Vagina (tissue), 2 donors: ENCODE data around the gene KCTD16. TPM values are rescaled to one million over a fixed set of nuclear protein-coding genes. Genes with fewer than 3 reads are reported as not detected.

Source experiments
- DNase-seq, 2 donors: peaks; one replicate each; pipeline ENCODE4 v3.0.0-alpha.2; 2017; ENCODE audit errors: extremely low spot score in 2 of 2
- H3K27ac ChIP-seq: fragments of 200-600 bp; sonication (generic); one replicate; pipeline ENCODE4 v1.5.1; 2019
- H3K27me3 ChIP-seq: fragments of 200-600 bp; sonication (generic); one replicate; pipeline ENCODE4 v1.5.1; 2019
- H3K36me3 ChIP-seq, 2 donors: fragments of 200-600 bp; sonication (generic); one replicate each; pipeline ENCODE4 v1.5.1; 2017 to 2019
- H3K4me1 ChIP-seq: fragments of 200-600 bp; sonication (generic); one replicate; pipeline ENCODE4 v1.5.1; 2019
- H3K4me3 ChIP-seq, 2 donors: fragments of 200-600 bp; sonication (generic); 1 replicate in 1 of 2; 2 replicates in 1 of 2; pipeline ENCODE4 v1.5.1; 2016 to 2019
- H3K9me3 ChIP-seq: fragments of 200-600 bp; sonication (generic); one replicate; pipeline ENCODE4 v1.5.1; 2019
- POLR2A ChIP-seq, 2 donors: fragments of 450-650 bp; IDR thresholded peaks; one replicate each; pipeline ENCODE4 v1.6.1; 2017; ENCODE audit warnings: antibody characterized with exemption in 2 of 2, mild to moderate bottlenecking in 2 of 2, moderate library complexity in 2 of 2
- POLR2AphosphoS5 ChIP-seq, 2 donors: sonication (generic); formaldehyde crosslinking; IDR thresholded peaks; one replicate each; pipeline ENCODE4 v1.9.0; 2017; ENCODE audit warnings: antibody characterized with exemption in 2 of 2, mild to moderate bottlenecking in 2 of 2, low read depth in 1 of 2; ENCODE audit not compliant: insufficient read depth in 1 of 2
- intact Hi-C: fragments of 100-400 bp; cut with DNase I; formaldehyde crosslinking; loops from one replicate; pipeline ENCODE4 v1.15.1; 2023
- total RNA-seq: library from RNA; depleted of rRNA; stranded (reverse); fragments of >200 nt; gene quantifications from one replicate; pipeline ENCODE4 v1.2.3, GENCODE V29; 2016
- TF ChIP-seq, protein P1 (sequence below), 3 experiments: fragments of 450-650 bp in 2 of 3; fragments of 200-600 bp in 1 of 3; sonication (generic) in 1 of 3; IDR thresholded peaks; one replicate each; pipeline ENCODE4 v1.5.1; 2017 to 2019; ENCODE audit warnings: antibody characterized with exemption in 3 of 3, mild to moderate bottlenecking in 2 of 3, moderate library complexity in 2 of 3

The KCTD16 gene
- total RNA-seq, 1 donor from 2014 or later: 0.25 TPM

- intact Hi-C loops: no loop called here
Observed at GRCh38 chr5:144156767-144157171, 13.9 kb upstream of the KCTD16 start.

DNA sequence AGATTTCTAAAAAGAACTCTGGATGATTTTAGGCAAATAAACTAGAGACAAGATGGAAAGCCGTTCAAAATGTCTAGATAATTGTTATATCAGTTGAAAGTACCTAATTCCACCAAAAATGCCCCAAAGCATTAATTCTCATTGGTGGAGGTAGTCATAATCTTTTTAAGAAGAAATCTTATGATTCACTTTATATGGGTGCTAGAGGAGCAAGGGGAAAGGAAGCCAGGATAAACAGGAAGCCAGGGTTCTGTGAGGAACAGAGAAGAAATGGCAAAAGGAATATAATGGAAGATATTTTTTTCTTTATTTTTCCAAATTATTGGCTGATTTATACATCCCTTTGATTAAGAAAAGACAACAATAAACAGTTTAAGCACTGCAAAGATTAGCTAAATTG lies 8.0 kb upstream of the KCTD16 start:
- no peak for DNase-seq
- peaks cover under 1 to 59% of the 10 kb centered on the region in 2 donors for H3K36me3 ChIP-seq
- no peaks in the 10 kb centered on the region for H3K27me3 ChIP-seq
- TF ChIP-seq, protein P1, sequence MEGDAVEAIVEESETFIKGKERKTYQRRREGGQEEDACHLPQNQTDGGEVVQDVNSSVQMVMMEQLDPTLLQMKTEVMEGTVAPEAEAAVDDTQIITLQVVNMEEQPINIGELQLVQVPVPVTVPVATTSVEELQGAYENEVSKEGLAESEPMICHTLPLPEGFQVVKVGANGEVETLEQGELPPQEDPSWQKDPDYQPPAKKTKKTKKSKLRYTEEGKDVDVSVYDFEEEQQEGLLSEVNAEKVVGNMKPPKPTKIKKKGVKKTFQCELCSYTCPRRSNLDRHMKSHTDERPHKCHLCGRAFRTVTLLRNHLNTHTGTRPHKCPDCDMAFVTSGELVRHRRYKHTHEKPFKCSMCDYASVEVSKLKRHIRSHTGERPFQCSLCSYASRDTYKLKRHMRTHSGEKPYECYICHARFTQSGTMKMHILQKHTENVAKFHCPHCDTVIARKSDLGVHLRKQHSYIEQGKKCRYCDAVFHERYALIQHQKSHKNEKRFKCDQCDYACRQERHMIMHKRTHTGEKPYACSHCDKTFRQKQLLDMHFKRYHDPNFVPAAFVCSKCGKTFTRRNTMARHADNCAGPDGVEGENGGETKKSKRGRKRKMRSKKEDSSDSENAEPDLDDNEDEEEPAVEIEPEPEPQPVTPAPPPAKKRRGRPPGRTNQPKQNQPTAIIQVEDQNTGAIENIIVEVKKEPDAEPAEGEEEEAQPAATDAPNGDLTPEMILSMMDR (IDR thresholded peaks at IDR 0.05): no peak
- no peaks in the 10 kb centered on the region for H3K9me3 ChIP-seq
- no peak overlapping the region for H3K27ac ChIP-seq
- no peak overlapping the region for H3K4me3 ChIP-seq
- H3K4me1 ChIP-seq: peaks cover 3% of the 10 kb centered on the region
- intact Hi-C loops: no loop called here

More at GRCh38 chr5:144156767-144157171, 13.9 kb upstream of the KCTD16 start:
- Histone ChIP-seq H3K9me3 (no peaks in the 10 kb centered on the region), H3K4me3 (no peak overlapping the region), H3K27me3 (no peaks in the 10 kb centered on the region), H3K4me1 (no peaks in the 10 kb centered on the region), H3K27ac (no peak overlapping the region), H3K36me3 (peaks cover 0 to 22% of the 10 kb centered on the region in 2 donors)
- no peak for DNase-seq
- TF ChIP-seq, protein P1 (IDR thresholded peaks at IDR 0.05): no peak
- TF ChIP-seq POLR2A (IDR thresholded peaks at IDR 0.05): no peak
- TF ChIP-seq POLR2AphosphoS5 (IDR thresholded peaks at IDR 0.05; ENCODE audit: insufficient read depth in 1 of 2, low read depth in 1 of 2): no peak

GRCh38 chr5:144166696-144167095 lies 4.0 kb upstream of the KCTD16 start:
- H3K27me3 ChIP-seq: no peaks in the 10 kb centered on the region
- DNase-seq: no peak
- H3K4me1 ChIP-seq: peaks cover 25% of the 10 kb centered on the region
- no peak for TF ChIP-seq POLR2AphosphoS5 (IDR thresholded peaks at IDR 0.05; ENCODE audit: insufficient read depth in 1 of 2, low read depth in 1 of 2)
- no peak for TF ChIP-seq POLR2A (IDR thresholded peaks at IDR 0.05)
- TF ChIP-seq, protein P1 (IDR thresholded peaks at IDR 0.05): no peak
- peaks cover 5 to 49% of the 10 kb centered on the region in 2 donors for H3K36me3 ChIP-seq
- intact Hi-C loops: no loop called here
- H3K9me3 ChIP-seq: no peaks in the 10 kb centered on the region
- no peak overlapping the region for H3K4me3 ChIP-seq
- no peak overlapping the region for H3K27ac ChIP-seq

- peaks cover 25% of the 10 kb centered on the region for H3K4me1 ChIP-seq
- no peak overlapping the region for H3K27ac ChIP-seq
- TF ChIP-seq POLR2A (IDR thresholded peaks at IDR 0.05) (no peak), POLR2AphosphoS5 (IDR thresholded peaks at IDR 0.05; ENCODE audit: insufficient read depth in 1 of 2, low read depth in 1 of 2) (no peak)
- TF ChIP-seq, protein P1 (IDR thresholded peaks at IDR 0.05): no peak
- H3K36me3 ChIP-seq: peaks cover 5 to 36% of the 10 kb centered on the region in 2 donors
- H3K9me3 ChIP-seq: no peaks in the 10 kb centered on the region
- intact Hi-C loops: no loop called here
- no peak overlapping the region for H3K4me3 ChIP-seq
- no peaks in the 10 kb centered on the region for H3K27me3 ChIP-seq
- no peak for DNase-seq
Observed at GRCh38 chr5:144167998-144168397, 2.7 kb upstream of the KCTD16 start.

- no peaks in the 10 kb centered on the region for H3K27me3 ChIP-seq
- peak overlapping the region; percentile 66 for H3K27ac ChIP-seq
- DNase-seq: no peak
- no peaks in the 10 kb centered on the region for H3K9me3 ChIP-seq
- peaks cover 5 to 17% of the 10 kb centered on the region in 2 donors for H3K36me3 ChIP-seq
- intact Hi-C loops: no loop called here
- peaks cover 25% of the 10 kb centered on the region for H3K4me1 ChIP-seq
- TF ChIP-seq, protein P1 (IDR thresholded peaks at IDR 0.05): no peak
- no peak for TF ChIP-seq POLR2A (IDR thresholded peaks at IDR 0.05)
- TF ChIP-seq POLR2AphosphoS5 (IDR thresholded peaks at IDR 0.05; ENCODE audit: insufficient read depth in 1 of 2, low read depth in 1 of 2): no peak
- peak overlapping the region; percentile 77 to 79 for H3K4me3 ChIP-seq
Observed at GRCh38 chr5:144169904-144170275, 783 bp upstream of the KCTD16 start.
